Measurements from ENCODE around the gene STK24. TPM values are rescaled to one million over a fixed set of nuclear protein-coding genes. Genes with fewer than 3 reads are reported as not detected.
"Not testable (repeated sequence)": the region's sequence is repeated elsewhere in the genome, so short reads cannot be mapped to it uniquely, and the experiment has no call there.

The STK24 gene
- polyA plus RNA-seq, 1 experiment = 44.0 TPM

DNA sequence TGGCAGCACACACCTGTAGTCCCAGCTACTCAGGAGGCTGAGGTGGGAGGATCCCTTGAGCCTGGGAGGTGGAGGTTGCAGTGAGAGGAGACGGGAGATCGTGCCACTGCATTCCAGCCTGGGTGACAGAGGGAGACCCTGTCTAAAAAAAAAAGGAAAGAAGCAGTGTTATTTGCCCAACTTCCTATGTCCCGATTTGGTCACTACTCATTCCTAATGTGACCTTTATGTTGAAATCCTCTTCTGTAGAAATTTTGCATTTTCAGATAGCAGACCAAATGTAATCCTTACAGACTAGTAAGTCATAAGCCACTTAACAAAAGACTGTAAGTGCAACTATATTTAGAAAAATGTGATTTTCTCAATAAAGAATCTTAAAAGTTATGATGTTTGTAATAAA lies 18.2 kb upstream of the STK24 start:
- no peak for DNase-seq (ENCODE audit: low read depth, low spot score)
- TF ChIP-seq, protein P1, sequence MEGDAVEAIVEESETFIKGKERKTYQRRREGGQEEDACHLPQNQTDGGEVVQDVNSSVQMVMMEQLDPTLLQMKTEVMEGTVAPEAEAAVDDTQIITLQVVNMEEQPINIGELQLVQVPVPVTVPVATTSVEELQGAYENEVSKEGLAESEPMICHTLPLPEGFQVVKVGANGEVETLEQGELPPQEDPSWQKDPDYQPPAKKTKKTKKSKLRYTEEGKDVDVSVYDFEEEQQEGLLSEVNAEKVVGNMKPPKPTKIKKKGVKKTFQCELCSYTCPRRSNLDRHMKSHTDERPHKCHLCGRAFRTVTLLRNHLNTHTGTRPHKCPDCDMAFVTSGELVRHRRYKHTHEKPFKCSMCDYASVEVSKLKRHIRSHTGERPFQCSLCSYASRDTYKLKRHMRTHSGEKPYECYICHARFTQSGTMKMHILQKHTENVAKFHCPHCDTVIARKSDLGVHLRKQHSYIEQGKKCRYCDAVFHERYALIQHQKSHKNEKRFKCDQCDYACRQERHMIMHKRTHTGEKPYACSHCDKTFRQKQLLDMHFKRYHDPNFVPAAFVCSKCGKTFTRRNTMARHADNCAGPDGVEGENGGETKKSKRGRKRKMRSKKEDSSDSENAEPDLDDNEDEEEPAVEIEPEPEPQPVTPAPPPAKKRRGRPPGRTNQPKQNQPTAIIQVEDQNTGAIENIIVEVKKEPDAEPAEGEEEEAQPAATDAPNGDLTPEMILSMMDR (IDR thresholded peaks at IDR 0.05; ENCODE audit: low read depth, low read length) = no peak
- POLR2A ChIA-PET = interaction anchor here (0.7 kb wide), 1 partner anchor 110 kb away, joined by 8 read pairs; no protein-coding TSS in a partner anchor
- Histone ChIP-seq H3K27me3 (ENCODE audit: control insufficient read depth, insufficient read depth, low read length) (peaks cover 3% of the 10 kb centered on the region), H3K4me3 (ENCODE audit: low read depth, low read length) (no peak overlapping the region), H3K27ac (ENCODE audit: low read depth, low read length) (no peak overlapping the region), H3K9me3 (ENCODE audit: control insufficient read depth, insufficient read depth, low read length) (peaks cover 3% of the 10 kb centered on the region)
- CTCF ChIA-PET = interaction anchor here (0.6 kb wide), 1 partner anchor 42 kb away, joined by 3 read pairs; no protein-coding TSS in a partner anchor

DNA sequence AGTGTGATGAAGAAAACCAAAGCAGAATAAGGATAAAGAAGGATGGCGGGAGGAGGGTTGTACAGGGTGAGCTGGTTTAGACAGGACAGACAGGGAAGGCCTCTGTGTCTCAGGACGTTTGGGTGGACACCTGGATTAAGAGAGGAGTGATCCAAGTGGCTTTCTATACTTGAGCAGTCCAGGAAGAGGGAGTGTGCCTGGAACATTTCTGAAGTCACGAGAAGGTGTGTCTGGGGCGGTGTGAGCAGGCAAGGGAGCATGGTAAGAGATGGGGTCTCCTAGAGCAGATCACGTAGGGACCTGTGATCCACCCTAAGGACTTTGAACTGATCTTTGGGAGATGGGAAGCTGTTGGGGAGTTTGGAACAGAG lies 15.4 kb upstream of the STK24 start:
- no peak overlapping the region for H3K27ac ChIP-seq (ENCODE audit: low read depth, low read length)
- TF ChIP-seq, protein P1 (IDR thresholded peaks at IDR 0.05; ENCODE audit: low read depth, low read length) = no peak
- ChIA-PET POLR2A (no interaction called here), CTCF (interaction anchor here (1.2 kb wide), 1 partner anchor 61 kb away, joined by 3 read pairs; no protein-coding TSS in a partner anchor)
- H3K27me3 ChIP-seq (ENCODE audit: control insufficient read depth, insufficient read depth, low read length) = peaks cover 3% of the 10 kb centered on the region
- no peak for DNase-seq (ENCODE audit: low read depth, low spot score)
- H3K4me3 ChIP-seq (ENCODE audit: low read depth, low read length) = no peak overlapping the region
- peaks cover 8% of the 10 kb centered on the region for H3K9me3 ChIP-seq (ENCODE audit: control insufficient read depth, insufficient read depth, low read length)

DNA sequence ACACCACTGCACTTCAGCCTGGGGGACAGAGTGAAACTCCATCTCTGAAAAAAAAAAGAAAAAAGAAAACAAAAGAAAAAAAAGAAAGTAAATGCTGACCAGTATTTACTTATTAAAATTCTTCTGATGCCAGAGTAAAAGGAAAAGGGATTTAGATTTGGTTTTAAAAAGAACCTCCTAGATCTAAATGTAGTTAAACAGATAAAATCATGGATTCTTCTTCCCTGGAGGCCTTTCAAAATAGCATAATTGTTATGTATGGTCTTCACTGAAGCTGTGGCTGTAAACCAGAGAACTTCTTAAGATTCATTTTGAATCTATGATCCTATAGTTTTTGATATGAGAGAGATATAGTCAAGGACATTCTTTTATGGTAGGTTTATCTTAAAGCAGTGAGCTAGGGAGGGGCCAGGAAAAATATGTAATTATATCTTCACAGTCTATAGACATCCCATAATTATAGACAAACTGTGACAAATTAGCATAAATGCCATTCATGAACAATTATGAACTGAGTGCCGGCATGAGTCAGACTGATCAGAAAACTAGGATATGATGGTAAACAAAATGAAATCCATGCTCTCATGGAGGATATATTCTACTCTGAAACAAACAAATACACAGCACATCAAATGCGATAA lies 14.9 kb upstream of the STK24 start:
- H3K27ac ChIP-seq (ENCODE audit: low read depth, low read length) = no peak overlapping the region
- H3K4me3 ChIP-seq (ENCODE audit: low read depth, low read length) = no peak overlapping the region
- TF ChIP-seq, protein P1 (IDR thresholded peaks at IDR 0.05; ENCODE audit: low read depth, low read length) = no peak
- ChIA-PET CTCF (interaction anchor here (1.2 kb wide), 1 partner anchor 61 kb away, joined by 3 read pairs; no protein-coding TSS in a partner anchor), POLR2A (no interaction called here)
- peaks cover 3% of the 10 kb centered on the region for H3K27me3 ChIP-seq (ENCODE audit: control insufficient read depth, insufficient read depth, low read length)
- peaks cover 8% of the 10 kb centered on the region for H3K9me3 ChIP-seq (ENCODE audit: control insufficient read depth, insufficient read depth, low read length)
- no peak for DNase-seq (ENCODE audit: low read depth, low spot score)

- CTCF ChIA-PET = interaction anchor here (1.2 kb wide), 1 partner anchor 9 kb away, joined by 3 read pairs; no protein-coding TSS in a partner anchor
- H3K27me3 ChIP-seq (ENCODE audit: control insufficient read depth, insufficient read depth, low read length); H3K4me3 ChIP-seq (ENCODE audit: low read depth, low read length); POLR2A ChIA-PET; H3K9me3 ChIP-seq (ENCODE audit: control insufficient read depth, insufficient read depth, low read length); DNase-seq (ENCODE audit: low read depth, low spot score); H3K27ac ChIP-seq (ENCODE audit: low read depth, low read length): not testable (repeated sequence)
Measured at GRCh38 chr13:98590471-98590870, 13.6 kb upstream of the STK24 start.

- DNase-seq (ENCODE audit: low read depth, low spot score); POLR2A ChIA-PET; CTCF ChIA-PET; H3K27me3 ChIP-seq (ENCODE audit: control insufficient read depth, insufficient read depth, low read length); H3K4me3 ChIP-seq (ENCODE audit: low read depth, low read length); H3K27ac ChIP-seq (ENCODE audit: low read depth, low read length); H3K9me3 ChIP-seq (ENCODE audit: control insufficient read depth, insufficient read depth, low read length): not testable (repeated sequence)
Measured at GRCh38 chr13:98589516-98589915, 12.6 kb upstream of the STK24 start.

Data from AG04450 (cell line).